SK-N-SH (cell line): ENCODE measurements around the gene WDR75. TPM values are rescaled to one million over a fixed set of nuclear protein-coding genes. Genes with fewer than 3 reads are reported as not detected.

Experiments used
- CTCF ChIA-PET: fragments of 300-600, 350-600 bp; formaldehyde crosslinking; extraction: SDS; loops from one replicate; lab custom pipeline; 2021; lab: Yijun Ruan, JAX
- POLR2A ChIA-PET: fragments of 350-600 bp; sonication (Branson Sonifier 250); formaldehyde crosslinking; extraction: SDS; loops from one replicate; lab custom pipeline; 2020; ENCODE audit warnings: antibody characterized with exemption, inconsistent platforms; lab: Yijun Ruan, JAX
- DNase-seq: peaks from one replicate; pipeline ENCODE4 v3.0.0; 2012
- H2AFZ ChIP-seq: fragments of 200-600 bp; sonication (generic); 2 replicates; pipeline ENCODE4 v1.8.1; 2016; ENCODE audit warnings: antibody characterized with exemption, mild to moderate bottlenecking, low read depth
- H3F3A ChIP-seq: fragments of 200-600 bp; sonication (generic); replicated peaks from 2 replicates; pipeline ENCODE3; 2016; ENCODE audit warnings: antibody characterized with exemption, mild to moderate bottlenecking; ENCODE audit not compliant: insufficient read depth
- H3K27ac ChIP-seq, 2 experiments: fragments of 200-500 bp in 1 of 2; fragments of 200-600 bp in 1 of 2; sonication (Bioruptor generic) in 1 of 2; sonication (generic), shearing (Covaris generic) in 1 of 2; 2 replicates each; pipeline versions ENCODE4 v1.5.1 to v1.6.1; 2014 to 2016; ENCODE audit warnings: low read depth in 2 of 2, inconsistent platforms in 1 of 2, low read length in 1 of 2, mild to moderate bottlenecking in 1 of 2, mixed read lengths in 1 of 2
- H3K27me3 ChIP-seq: fragments of 200-600 bp; sonication (generic), shearing (Covaris generic); 2 replicates; pipeline ENCODE4 v1.6.1; 2016; ENCODE audit warnings: mixed run types; ENCODE audit not compliant: insufficient read depth
- H3K36me3 ChIP-seq, 2 experiments: fragments of 200-500 bp in 1 of 2; fragments of 200-600 bp in 1 of 2; sonication (Bioruptor generic) in 1 of 2; sonication (generic) in 1 of 2; replicated peaks in 1 of 2; 2 replicates each; pipeline versions ENCODE3 to v1.5.1; 2014 to 2016; ENCODE audit warnings: low read length in 1 of 2, mild to moderate bottlenecking in 1 of 2; ENCODE audit not compliant: insufficient read depth in 2 of 2, control insufficient read depth in 1 of 2
- H3K4me1 ChIP-seq, 2 experiments: fragments of 200-500 bp in 1 of 2; fragments of 200-600 bp in 1 of 2; sonication (Bioruptor generic) in 1 of 2; sonication (generic), shearing (Covaris generic) in 1 of 2; 2 replicates each; pipeline versions ENCODE4 v1.5.1 to v1.6.1; 2014 to 2016; ENCODE audit warnings: low read depth in 1 of 2, low read length in 1 of 2, mixed run types in 1 of 2; ENCODE audit not compliant: insufficient read depth in 2 of 2, control insufficient read depth in 1 of 2
- H3K4me2 ChIP-seq: fragments of 200-600 bp; sonication (generic), shearing (Covaris generic); 2 replicates; pipeline ENCODE4 v1.6.1; 2017; ENCODE audit warnings: mixed run types
- H3K4me3 ChIP-seq, 2 experiments: fragments of 200-500 bp in 1 of 2; fragments of 200-600 bp in 1 of 2; sonication (Bioruptor generic) in 1 of 2; sonication (generic), shearing (Covaris generic) in 1 of 2; 2 replicates each; pipeline versions ENCODE4 v1.5.1 to v1.8.1; 2014 to 2016; ENCODE audit warnings: low read depth in 2 of 2, inconsistent platforms in 1 of 2, low read length in 1 of 2, mild to moderate bottlenecking in 1 of 2, mixed read lengths in 1 of 2, moderate library complexity in 1 of 2
- H3K79me2 ChIP-seq: fragments of 200-600 bp; sonication (generic); 2 replicates; pipeline ENCODE4 v1.8.1; 2017; ENCODE audit warnings: mild to moderate bottlenecking; ENCODE audit not compliant: insufficient read depth
- H3K9ac ChIP-seq: fragments of 200-600 bp; sonication (generic); 2 replicates; pipeline ENCODE4 v1.6.1; 2017; ENCODE audit warnings: mixed run types
- H3K9me2 ChIP-seq: fragments of 200-600 bp; sonication (generic); 2 replicates; pipeline ENCODE4 v1.6.1; 2017; ENCODE audit warnings: mixed run types
- H3K9me3 ChIP-seq: fragments of 200-600 bp; sonication (generic); 2 replicates; pipeline ENCODE4 v1.6.1; 2017; ENCODE audit warnings: mixed run types, mild to moderate bottlenecking, moderate library complexity
- H4K20me1 ChIP-seq: fragments of 200-600 bp; sonication (generic); 2 replicates; pipeline ENCODE4 v1.6.1; 2017; ENCODE audit warnings: mild to moderate bottlenecking, mixed run types; ENCODE audit not compliant: insufficient read depth
- EZH2phosphoT487 ChIP-seq: fragments of 200-600 bp; sonication (generic); IDR thresholded peaks from 2 replicates; pipeline ENCODE4 v1.6.1; 2017; ENCODE audit warnings: low read depth, mixed run types, mild to moderate bottlenecking, antibody characterized with exemption, moderate library complexity, borderline replicate concordance
- FOSL2 ChIP-seq: IDR thresholded peaks from 2 replicates; pipeline ENCODE4 v1.4.0; 2012; ENCODE audit warnings: low read depth, mild to moderate bottlenecking, moderate library complexity, borderline replicate concordance
- FOXM1 ChIP-seq: IDR thresholded peaks from 2 replicates; pipeline ENCODE4 v1.4.0; 2012; ENCODE audit warnings: low read depth, mild to moderate bottlenecking
- IRF3 ChIP-seq: fragments of 150-350 bp; IDR thresholded peaks from 2 replicates; pipeline ENCODE4 v1.6.1; 2016; ENCODE audit warnings: mild to moderate bottlenecking, low read depth, low read length
- MEF2A ChIP-seq: IDR thresholded peaks from 2 replicates; pipeline ENCODE4 v1.4.0; 2012; ENCODE audit warnings: low read depth, borderline replicate concordance
- MXI1 ChIP-seq: IDR thresholded peaks from 2 replicates; pipeline ENCODE4 v1.6.1; 2012; ENCODE audit warnings: mild to moderate bottlenecking, low read depth, low read length, improper control_type of control experiment
- NRF1 ChIP-seq: IDR thresholded peaks from 2 replicates; pipeline ENCODE4 v1.6.1; 2012; ENCODE audit warnings: low read depth, mild to moderate bottlenecking, low read length
- PBX3 ChIP-seq: IDR thresholded peaks from 2 replicates; pipeline ENCODE4; 2012
- POLR2AphosphoS5 ChIP-seq: IDR thresholded peaks from 2 replicates; pipeline ENCODE4 v1.6.1; 2012; ENCODE audit warnings: low read depth, low read length
- RAD21 ChIP-seq: IDR thresholded peaks from 2 replicates; pipeline ENCODE4 v1.6.1; 2012; ENCODE audit warnings: mild to moderate bottlenecking, low read length
- TAF1 ChIP-seq: IDR thresholded peaks from 2 replicates; pipeline ENCODE4 v1.6.1; 2012; ENCODE audit warnings: low read depth, mild to moderate bottlenecking, low read length, moderate library complexity, borderline replicate concordance
- TCF12 ChIP-seq: IDR thresholded peaks from 2 replicates; pipeline ENCODE4 v1.4.0; 2012
- TEAD4 ChIP-seq: IDR thresholded peaks from 2 replicates; pipeline ENCODE4 v1.4.0; 2012; ENCODE audit warnings: mild to moderate bottlenecking, borderline replicate concordance; ENCODE audit not compliant: insufficient read depth
- USF2 ChIP-seq: fragments of 150-350 bp; IDR thresholded peaks from 2 replicates; pipeline ENCODE4 v1.6.1; 2017; ENCODE audit warnings: antibody characterized with exemption, low read length, low read depth, borderline replicate concordance
- YY1 ChIP-seq: IDR thresholded peaks from 2 replicates; pipeline ENCODE4 v1.4.0; 2012; ENCODE audit warnings: low read depth, mild to moderate bottlenecking
- ZBTB33 ChIP-seq: IDR thresholded peaks from 2 replicates; pipeline ENCODE4 v1.4.0; 2012; ENCODE audit warnings: low read depth, borderline replicate concordance
- WGBS: methylation state at CpG from one replicate; pipeline ENCODE4 v1.1.6; 2017; ENCODE audit warnings: low lambda C conversion rate; 5-methylcytosine and 5-hydroxymethylcytosine counted together
- polyA plus RNA-seq, 3 experiments: library from polyadenylated mRNA; depleted of rRNA; stranded (reverse); fragments of >200 nt; gene quantifications; 2 replicates each; pipeline ENCODE4 v1.2.3, GENCODE V29; 2012

Gene WDR75
- polyA plus RNA-seq, 1 of the 3 experiments (the other 2 are of a cell fraction) = 25.6 TPM

- Histone ChIP-seq H3K9ac (no peak overlapping the region), H3K9me3 (no peaks in the 10 kb centered on the region), H3K4me1 (peaks cover 7 to 12% of the 10 kb centered on the region in 2 experiments; a peak in 3 of 4 replicates), H3K4me2 (0 out of 2 replicates have a peak overlapping the region, but pooled peaks have one; percentile 79), H3K36me3 (peaks cover 37 to 39% of the 10 kb centered on the region in 2 experiments), H2AFZ (no peak overlapping the region)
- POLR2A ChIA-PET = no interaction called here
- DNase-seq = no peak
- CTCF ChIA-PET = interaction anchor here (0.7 kb wide), 1 partner anchor 1943 kb away, joined by 3 read pairs; no protein-coding TSS in a partner anchor
- TF ChIP-seq IRF3 (no peak), TAF1 (no peak), PBX3 (no peak), EZH2phosphoT487 (no peak)
- TF ChIP-seq, all 33 proteins: peak for 0
- no peaks in the 10 kb centered on the region; the same call in 1 of the 2 replicates for H4K20me1 ChIP-seq
- no peak overlapping the region for H3K4me3 ChIP-seq
- H3K27me3 ChIP-seq = no peaks in the 10 kb centered on the region
- peaks cover 88% of the 10 kb centered on the region for H3K79me2 ChIP-seq
- H3F3A ChIP-seq = no peaks in the 10 kb centered on the region
- H3K9me2 ChIP-seq = no peaks in the 10 kb centered on the region
- 100% methylated on average over 1 of the region's 1 CpG for WGBS
- no peak overlapping the region for H3K27ac ChIP-seq
Measured at GRCh38 chr2:189444322-189444721, 3.0 kb downstream of the WDR75 start.

GRCh38 chr2:189446780-189447179 lies 5.5 kb downstream of the WDR75 start:
- CTCF ChIA-PET = no interaction called here
- no peak overlapping the region for H3K4me3 ChIP-seq
- DNase-seq = no peak
- POLR2A ChIA-PET = no interaction called here
- H3K9me2 ChIP-seq = no peaks in the 10 kb centered on the region
- TF ChIP-seq YY1 (no peak), POLR2AphosphoS5 (no peak), FOSL2 (no peak), TEAD4 (no peak), ZBTB33 (no peak), IRF3 (no peak), FOXM1 (no peak), USF2 (no peak), NRF1 (no peak), TCF12 (no peak), MEF2A (no peak), RAD21 (no peak), MXI1 (no peak)
- no peaks in the 10 kb centered on the region for H3K27me3 ChIP-seq
- H3K36me3 ChIP-seq = peaks cover 61 to 63% of the 10 kb centered on the region in 2 experiments
- no peak overlapping the region for H3K4me2 ChIP-seq
- H3K79me2 ChIP-seq = peaks cover 85% of the 10 kb centered on the region
- WGBS = 100% methylated on average over 2 of the region's 2 CpGs
- H3K27ac ChIP-seq = no peak overlapping the region
- H3K4me1 ChIP-seq = peaks cover 4 to 6% of the 10 kb centered on the region in 2 experiments; a peak in 3 of 4 replicates
- H3K9me3 ChIP-seq = no peaks in the 10 kb centered on the region
- no peaks in the 10 kb centered on the region for H3F3A ChIP-seq
- no peak overlapping the region for H3K9ac ChIP-seq
- no peak overlapping the region for H2AFZ ChIP-seq
- H4K20me1 ChIP-seq = no peaks in the 10 kb centered on the region; the same call in 1 of the 2 replicates
